ENCODE data around the gene PUSL1.

Gene PUSL1

DNA sequence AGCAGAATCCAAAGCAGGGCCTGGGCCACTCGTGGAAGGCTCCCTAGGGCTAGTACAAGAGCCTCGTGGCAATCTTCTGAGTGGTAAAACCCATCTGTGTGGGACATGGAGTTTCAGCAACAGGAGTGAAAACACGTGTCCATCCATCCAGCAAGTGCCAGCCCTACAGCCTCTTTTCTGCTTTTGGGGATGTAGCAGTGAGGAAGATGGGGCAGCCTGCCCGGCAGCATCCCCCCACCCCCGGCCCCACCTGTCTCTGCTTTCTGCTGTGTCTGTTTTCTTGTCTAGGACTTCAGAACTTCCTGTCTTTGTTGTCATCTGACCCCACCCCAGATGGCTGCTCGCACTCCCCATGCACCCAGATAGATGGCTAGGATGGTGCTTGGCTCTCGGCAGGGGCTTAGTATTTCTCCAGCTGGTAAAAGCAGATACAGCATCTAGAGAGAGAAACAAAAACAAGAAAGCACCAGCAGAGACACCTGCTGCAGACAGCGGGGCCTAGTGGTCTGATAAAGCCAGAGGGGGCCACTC lies 17.7 kb downstream of the PUSL1 start:
- DNase-seq, result no peak

DNA sequence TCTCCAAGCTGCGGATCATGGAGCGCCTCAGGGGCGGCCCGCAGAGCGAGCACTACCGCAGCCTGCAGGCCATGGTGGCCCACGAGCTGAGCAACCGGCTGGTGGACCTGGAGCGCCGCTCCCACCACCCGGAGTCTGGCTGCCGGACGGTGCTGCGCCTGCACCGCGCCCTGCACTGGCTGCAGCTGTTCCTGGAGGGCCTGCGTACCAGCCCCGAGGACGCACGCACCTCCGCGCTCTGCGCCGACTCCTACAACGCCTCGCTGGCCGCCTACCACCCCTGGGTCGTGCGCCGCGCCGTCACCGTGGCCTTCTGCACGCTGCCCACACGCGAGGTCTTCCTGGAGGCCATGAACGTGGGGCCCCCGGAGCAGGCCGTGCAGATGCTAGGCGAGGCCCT lies 18.9 kb downstream of the PUSL1 start:
- no peak for DNase-seq

DNA sequence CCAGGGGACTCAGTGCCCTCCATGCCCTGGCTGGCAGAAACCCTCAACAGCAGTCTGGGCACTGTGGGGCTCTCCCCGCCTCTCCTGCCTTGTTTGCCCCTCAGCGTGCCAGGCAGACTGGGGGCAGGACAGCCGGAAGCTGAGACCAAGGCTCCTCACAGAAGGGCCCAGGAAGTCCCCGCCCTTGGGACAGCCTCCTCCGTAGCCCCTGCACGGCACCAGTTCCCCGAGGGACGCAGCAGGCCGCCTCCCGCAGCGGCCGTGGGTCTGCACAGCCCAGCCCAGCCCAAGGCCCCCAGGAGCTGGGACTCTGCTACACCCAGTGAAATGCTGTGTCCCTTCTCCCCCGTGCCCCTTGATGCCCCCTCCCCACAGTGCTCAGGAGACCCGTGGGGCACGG lies 19.9 kb downstream of the PUSL1 start:
- DNase-seq, result no peak

DNA sequence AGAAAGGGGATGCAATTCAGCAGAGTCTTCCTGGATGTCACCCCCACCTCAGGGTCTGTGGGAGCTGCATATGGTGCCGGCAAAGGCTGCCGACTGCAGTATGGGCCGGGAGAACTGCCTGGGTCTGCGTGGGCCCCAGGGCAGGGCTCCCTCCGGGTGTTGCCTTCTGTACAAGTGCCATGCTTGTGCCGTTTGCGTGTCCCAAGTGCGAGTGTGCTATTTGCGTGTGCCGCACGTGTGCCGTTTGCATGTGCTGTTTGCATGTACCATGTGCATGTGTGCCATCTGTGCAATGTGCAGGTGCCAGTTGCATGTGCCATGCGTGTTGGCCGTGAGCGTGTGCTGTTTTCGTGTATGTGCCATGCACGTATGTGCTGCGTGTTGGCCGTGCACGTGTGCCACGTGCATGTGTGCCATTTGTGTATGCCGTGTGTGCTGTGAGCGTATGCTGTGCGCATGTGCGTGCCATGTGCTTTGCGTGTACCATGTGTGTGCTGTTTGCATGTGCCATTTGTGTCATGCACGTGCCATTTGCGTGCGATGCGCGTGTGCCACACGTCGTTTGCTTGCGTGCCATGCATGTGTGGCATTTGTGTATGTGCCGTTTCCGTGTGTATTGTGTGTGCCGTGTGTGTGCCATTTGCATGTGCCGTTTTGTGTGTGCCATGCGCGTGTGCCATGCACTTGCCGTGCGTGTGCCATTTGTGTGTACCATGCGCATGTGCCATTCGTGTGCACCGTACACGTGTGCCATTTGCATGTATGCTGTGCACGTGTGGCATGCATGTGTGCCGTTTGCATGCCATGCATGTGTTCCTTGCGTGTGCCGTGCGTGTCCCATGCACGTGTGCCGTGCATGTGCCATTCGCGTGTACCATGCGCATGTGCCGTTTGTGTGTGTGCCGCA lies 21.2 kb downstream of the PUSL1 start:
- DNase-seq, result no peak

DNA sequence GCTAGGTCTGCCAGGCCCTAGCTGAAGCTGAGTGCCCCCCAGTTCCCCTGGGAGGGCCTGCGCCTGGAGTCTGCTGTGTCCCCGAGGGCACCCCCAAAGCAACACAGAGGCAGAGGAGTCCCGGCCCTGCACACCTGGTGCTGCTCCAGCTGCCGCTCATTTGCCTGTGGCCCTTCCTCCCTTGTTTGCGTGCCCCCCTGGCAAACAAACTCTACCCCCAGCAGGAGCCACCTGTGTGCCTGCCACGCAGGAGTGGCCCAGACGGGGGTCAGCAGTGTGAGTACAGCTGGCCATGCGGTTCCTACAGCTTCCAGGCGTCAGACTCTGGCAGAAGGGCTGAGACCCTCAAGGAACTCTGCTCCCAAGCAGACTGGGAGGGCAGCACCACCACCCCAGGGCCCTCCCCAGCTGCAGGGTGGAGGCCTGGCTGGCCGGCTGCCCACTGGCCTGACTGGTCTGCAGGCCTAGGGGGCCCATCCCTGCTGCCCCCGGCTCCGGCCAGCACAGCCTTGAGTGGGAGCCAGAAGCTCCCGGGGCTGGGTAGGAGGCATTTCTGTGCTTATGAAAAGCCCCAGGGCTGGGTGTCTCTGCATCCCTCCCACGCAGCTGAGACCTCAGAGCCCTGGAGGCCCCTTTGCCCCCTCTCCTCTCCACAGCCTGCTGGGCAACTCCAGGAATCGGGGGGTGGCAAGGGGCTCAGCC lies 22.1 kb downstream of the PUSL1 start:
- no peak for DNase-seq

DNA sequence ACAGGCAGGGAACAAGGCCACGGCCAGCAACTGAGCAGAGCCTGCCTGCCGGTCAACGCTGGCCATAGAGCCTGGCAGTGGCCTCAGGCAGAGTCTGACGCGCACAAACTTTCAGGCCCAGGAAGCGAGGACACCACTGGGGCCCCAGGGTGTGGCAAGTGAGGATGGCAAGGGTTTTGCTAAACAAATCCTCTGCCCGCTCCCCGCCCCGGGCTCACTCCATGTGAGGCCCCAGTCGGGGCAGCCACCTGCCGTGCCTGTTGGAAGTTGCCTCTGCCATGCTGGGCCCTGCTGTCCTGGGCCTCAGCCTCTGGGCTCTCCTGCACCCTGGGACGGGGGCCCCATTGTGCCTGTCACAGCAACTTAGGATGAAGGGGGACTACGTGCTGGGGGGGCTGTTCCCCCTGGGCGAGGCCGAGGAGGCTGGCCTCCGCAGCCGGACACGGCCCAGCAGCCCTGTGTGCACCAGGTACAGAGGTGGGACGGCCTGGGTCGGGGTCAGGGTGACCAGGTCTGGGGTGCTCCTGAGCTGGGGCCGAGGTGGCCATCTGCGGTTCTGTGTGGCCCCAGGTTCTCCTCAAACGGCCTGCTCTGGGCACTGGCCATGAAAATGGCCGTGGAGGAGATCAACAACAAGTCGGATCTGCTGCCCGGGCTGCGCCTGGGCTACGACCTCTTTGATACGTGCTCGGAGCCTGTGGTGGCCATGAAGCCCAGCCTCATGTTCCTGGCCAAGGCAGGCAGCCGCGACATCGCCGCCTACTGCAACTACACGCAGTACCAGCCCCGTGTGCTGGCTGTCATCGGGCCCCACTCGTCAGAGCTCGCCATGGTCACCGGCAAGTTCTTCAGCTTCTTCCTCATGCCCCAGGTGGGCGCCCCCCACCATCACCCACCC lies 22.9 kb downstream of the PUSL1 start, which contains the start of gene TAS1R3:
TAS1R3 (plus strand) TSS at position 213 of the 898 bp plus-strand sequence; CDS start at position 279, 66 bp downstream.
- DNase-seq, result no peak

DNA sequence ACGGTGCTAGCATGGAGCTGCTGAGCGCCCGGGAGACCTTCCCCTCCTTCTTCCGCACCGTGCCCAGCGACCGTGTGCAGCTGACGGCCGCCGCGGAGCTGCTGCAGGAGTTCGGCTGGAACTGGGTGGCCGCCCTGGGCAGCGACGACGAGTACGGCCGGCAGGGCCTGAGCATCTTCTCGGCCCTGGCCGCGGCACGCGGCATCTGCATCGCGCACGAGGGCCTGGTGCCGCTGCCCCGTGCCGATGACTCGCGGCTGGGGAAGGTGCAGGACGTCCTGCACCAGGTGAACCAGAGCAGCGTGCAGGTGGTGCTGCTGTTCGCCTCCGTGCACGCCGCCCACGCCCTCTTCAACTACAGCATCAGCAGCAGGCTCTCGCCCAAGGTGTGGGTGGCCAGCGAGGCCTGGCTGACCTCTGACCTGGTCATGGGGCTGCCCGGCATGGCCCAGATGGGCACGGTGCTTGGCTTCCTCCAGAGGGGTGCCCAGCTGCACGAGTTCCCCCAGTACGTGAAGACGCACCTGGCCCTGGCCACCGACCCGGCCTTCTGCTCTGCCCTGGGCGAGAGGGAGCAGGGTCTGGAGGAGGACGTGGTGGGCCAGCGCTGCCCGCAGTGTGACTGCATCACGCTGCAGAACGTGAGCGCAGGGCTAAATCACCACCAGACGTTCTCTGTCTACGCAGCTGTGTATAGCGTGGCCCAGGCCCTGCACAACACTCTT lies 23.8 kb downstream of the PUSL1 start:
- DNase-seq, result no peak

DNA sequence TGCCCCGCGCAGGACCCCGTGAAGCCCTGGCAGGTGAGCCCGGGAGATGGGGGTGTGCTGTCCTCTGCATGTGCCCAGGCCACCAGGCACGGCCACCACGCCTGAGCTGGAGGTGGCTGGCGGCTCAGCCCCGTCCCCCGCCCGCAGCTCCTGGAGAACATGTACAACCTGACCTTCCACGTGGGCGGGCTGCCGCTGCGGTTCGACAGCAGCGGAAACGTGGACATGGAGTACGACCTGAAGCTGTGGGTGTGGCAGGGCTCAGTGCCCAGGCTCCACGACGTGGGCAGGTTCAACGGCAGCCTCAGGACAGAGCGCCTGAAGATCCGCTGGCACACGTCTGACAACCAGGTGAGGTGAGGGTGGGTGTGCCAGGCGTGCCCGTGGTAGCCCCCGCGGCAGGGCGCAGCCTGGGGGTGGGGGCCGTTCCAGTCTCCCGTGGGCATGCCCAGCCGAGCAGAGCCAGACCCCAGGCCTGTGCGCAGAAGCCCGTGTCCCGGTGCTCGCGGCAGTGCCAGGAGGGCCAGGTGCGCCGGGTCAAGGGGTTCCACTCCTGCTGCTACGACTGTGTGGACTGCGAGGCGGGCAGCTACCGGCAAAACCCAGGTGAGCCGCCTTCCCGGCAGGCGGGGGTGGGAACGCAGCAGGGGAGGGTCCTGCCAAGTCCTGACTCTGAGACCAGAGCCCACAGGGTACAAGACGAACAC lies 24.5 kb downstream of the PUSL1 start:
- no peak for DNase-seq

DNA sequence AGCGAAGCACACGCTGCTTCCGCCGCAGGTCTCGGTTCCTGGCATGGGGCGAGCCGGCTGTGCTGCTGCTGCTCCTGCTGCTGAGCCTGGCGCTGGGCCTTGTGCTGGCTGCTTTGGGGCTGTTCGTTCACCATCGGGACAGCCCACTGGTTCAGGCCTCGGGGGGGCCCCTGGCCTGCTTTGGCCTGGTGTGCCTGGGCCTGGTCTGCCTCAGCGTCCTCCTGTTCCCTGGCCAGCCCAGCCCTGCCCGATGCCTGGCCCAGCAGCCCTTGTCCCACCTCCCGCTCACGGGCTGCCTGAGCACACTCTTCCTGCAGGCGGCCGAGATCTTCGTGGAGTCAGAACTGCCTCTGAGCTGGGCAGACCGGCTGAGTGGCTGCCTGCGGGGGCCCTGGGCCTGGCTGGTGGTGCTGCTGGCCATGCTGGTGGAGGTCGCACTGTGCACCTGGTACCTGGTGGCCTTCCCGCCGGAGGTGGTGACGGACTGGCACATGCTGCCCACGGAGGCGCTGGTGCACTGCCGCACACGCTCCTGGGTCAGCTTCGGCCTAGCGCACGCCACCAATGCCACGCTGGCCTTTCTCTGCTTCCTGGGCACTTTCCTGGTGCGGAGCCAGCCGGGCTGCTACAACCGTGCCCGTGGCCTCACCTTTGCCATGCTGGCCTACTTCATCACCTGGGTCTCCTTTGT lies 25.3 kb downstream of the PUSL1 start:
- no peak for DNase-seq

DNA sequence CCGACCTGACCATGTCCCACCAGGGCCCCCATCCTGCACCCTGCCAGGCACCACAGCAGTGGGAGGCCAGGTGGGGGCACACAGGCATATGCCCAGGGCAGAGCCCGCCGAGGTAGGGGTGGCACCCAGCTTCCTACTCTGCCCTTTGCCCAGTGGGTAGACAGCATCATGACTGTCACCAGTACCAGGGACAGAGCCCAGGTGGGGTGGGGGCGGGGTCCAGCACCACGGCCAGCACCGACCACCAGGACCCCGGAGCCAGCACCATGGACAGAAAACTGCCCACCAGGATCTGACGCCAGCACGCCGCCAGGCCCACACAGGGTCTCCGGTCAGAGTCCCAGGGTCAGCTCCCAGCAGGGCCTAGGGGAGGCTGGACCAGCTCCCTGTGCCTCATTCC lies 26.4 kb downstream of the PUSL1 start:
- no peak for DNase-seq

DNA sequence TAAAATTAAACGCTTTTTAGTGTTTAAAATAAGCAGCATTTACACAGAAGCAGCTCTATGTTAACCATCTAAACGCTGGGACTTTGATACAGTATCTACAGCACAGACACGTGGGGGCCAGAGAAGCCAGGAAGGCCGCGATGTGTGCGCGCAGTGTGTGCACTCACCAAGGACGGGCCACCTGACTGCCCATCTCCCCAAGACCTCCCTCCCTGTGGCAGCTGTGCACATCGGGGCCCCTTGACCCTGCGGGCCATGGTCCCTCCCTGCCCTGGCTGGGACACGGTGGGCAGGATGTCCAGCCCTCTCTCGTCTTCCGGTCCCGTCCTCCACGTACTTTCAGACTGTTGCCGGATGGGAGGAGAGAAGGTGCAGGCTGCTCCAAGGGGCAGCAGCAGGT lies 26.9 kb downstream of the PUSL1 start:
- no peak for DNase-seq

DNA sequence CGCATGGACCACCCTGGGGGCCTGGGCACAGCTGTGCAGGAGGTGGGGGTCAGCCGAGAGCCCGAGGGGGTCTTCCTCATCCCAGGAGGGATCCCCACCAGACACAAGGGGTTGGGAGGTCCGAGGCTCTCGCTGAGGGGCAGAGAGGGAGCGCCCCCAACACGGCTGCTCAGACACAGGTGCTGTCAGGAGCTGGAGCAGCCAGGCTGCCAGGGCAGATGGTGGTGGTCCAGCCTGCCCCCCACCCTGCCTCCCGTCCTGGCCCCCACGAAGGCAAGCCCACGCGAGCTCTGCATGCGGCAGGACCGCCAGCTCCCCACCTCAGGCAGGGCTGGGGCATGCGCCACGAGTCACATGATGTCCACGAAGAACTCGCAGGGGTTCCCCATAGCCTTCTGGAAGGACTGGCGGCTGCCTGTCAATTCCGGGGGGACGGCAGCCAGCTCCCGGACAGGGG lies 27.4 kb downstream of the PUSL1 start:
- no peak for DNase-seq

DNA sequence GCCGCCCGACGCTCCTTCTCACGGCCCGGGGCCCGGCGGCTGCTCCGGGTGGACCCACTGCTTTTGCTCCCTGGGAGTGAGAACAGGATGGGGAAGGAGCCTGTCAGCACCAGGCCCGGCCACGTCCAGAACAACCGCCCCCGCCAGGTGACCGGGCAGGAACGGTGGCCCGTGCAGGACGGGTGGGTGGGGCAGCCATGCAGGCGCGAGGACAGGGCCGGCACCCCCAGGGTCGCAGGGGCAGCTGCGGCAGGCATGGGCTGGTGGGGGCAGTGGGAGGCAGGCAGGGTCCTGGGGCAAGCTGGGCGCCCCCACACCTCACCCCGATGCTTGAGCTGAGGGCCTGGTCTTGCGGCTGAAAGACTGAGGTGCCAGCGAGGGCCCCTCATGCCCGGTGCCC lies 28.0 kb downstream of the PUSL1 start:
- no peak for DNase-seq

DNA sequence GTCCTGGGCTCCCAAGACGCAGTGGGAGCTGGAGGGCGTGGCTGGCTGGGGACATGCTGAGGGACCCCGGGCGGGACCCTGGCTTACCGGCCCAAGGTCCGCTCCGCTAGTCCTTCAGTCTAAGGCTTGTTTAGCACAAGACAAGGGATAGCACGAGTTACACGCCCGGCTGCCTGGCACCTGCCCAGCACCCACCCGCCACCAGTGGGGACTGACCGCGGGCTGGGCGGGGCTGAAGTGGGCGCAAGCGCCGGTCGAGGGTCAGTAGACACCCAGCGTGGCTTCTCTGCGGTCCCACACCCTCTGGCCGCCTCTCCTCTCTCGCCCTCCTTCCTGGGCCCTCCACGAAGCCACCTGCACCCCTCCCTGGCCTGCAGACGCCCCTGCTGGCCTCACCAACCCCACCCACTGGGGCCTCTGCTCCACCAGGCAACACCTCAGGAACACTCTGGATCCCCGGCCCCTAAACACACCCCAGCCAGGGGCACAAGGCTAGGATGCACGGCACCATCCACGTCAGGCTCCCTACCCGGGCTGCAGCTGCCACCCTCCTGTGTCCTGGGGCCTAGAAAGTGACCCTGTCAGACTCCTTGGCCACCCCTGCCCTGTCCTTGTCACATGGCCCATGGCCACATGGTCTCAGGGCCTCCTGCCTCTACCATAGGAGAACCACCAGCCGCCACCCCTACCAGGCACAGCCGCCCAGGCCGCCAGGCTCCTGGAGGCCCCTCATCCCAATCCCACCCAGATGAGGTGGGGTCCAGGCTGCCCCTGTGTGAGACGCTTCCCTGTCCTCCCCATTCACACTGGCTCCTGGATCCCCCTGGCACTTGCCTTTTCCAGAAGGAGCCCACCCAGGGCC lies 28.8 kb downstream of the PUSL1 start:
- DNase-seq, result no peak

DNA sequence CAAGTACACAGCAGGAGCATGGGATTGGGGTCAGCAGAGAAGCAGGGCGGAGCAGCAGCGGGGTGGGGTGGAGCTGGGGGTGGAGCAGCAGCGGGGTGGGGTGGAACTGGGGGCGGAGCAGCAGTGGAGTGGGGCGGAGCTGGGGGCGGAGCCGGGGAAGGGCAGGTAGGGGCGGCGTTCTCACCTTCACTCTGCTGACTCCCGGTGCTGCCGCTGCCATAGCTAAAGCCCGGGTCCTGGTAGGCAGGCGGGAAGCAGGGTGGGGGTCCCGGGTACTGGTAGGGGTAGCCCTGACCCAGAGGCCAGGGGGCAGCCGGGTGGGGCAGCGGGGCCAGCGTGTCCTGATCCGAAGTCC lies 29.4 kb downstream of the PUSL1 start:
- DNase-seq, result no peak

DNA sequence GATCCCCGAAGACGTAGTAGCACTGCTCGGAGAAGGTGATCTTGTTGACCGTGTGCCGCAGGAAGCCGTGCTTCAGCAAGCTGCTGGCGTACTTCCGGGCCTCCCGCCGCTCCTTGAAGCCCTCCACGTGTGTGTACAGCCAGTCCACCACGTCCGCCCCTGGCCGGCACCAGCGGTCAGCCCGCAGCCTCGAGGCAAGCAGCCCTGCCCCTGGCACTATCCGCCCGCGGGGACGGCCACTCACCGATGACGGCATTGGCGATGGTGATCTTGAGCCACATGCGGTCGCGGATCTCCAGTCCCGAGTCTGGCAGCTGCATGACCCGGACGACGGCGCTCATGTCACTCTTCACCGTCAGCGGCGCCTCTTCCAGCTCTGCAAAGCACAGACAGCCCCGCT lies 29.9 kb downstream of the PUSL1 start:
- DNase-seq, result no peak

DNA sequence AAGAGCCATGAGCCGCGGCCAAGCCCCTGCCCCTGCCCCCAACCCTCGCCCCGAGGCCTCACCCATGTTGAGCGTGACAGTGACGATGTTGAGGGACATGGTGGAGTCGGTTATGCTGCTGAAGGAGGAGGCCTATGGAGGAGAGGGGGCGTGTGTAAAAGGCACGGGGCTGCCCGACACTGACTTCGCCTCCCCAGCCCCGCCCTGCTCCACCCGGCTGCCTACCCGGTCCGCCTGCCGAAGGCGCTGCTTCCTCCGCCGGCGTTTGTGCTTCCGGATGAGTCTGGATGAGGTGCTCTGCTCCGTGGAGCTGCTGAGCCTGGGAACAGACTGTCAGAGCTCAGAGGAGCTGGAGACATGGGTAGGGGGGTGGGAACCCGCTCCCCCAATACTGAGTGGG lies 31.8 kb downstream of the PUSL1 start:
- no peak for DNase-seq

DNA sequence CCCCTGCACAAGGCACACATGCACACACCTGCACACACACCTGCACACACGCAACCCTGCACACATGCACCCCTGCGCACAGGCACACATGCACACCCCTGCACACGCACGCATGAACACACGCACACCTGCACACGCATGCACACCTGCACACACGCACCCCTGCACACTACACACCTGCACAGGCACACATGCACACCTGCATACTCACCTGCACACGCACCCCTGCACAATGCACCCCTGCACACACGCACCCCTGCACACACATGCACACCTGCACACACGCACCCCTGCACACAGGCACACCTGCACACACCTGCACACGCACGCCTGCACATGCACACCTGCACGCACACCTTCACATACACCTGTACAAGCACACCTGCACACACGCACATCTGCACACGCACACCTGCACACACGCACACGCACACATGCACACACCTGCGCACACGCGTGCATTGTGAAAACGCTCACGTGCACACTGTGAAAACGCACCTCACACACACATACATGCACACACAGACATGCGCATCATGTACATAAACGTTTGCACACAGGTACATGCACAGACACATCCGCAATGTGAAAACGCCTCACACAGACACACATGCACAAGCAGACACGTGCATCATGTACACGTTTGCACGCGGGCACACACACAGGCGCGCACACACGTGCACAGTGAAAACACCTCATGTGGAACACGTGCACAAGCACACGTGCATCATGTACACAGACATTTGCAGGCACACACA lies 32.6 kb downstream of the PUSL1 start:
- DNase-seq, result no peak

DNA sequence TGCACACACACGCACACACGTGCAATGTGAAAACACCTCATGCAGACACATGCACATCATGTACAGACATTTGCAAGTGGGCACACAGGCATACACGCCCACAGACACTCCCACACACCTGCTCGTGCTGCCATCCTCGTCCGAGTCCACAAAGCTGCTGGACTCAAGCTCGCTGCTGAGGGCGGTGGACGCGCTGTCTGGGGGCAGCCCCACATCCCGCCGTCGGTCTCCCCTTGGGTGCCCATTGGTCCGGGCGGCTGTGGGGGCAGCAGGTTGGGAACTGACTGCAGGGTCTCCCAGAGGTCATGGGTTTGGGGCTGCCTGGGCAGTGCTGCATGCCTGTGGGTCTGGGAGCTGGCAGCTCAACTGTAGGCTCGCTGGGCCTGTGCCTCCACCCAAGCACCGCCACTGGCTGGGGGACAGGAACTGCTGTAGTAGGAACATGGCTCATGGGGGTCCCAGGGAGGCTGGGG lies 33.2 kb downstream of the PUSL1 start:
- DNase-seq, result no peak
